Osteocyte (in vitro differentiated cells): ENCODE data around the gene CBL. TPM values are rescaled to one million over a fixed set of nuclear protein-coding genes. Genes with fewer than 3 reads are reported as not detected.

Experiments used
- DNase-seq: peaks from one replicate; pipeline ENCODE4 v3.0.0; 2021; ENCODE audit warnings: mixed read lengths; ENCODE audit not compliant: unreplicated experiment; ENCODE audit errors: extremely low spot score
- H3K27ac Mint-ChIP-seq: one replicate; pipeline ENCODE4 v1.8.0; 2021; ENCODE audit warnings: mild to moderate bottlenecking, mixed read lengths; ENCODE audit not compliant: unreplicated experiment
- H3K27me3 Mint-ChIP-seq: one replicate; pipeline ENCODE4 v1.8.0; 2021; ENCODE audit warnings: mixed read lengths; ENCODE audit not compliant: unreplicated experiment
- H3K36me3 Mint-ChIP-seq: one replicate; pipeline ENCODE4 v1.8.0; 2021; ENCODE audit warnings: mixed read lengths; ENCODE audit not compliant: unreplicated experiment
- H3K4me1 Mint-ChIP-seq: one replicate; pipeline ENCODE4 v1.8.0; 2021; ENCODE audit warnings: mixed read lengths; ENCODE audit not compliant: unreplicated experiment
- H3K4me3 Mint-ChIP-seq: one replicate; pipeline ENCODE4 v1.8.0; 2021; ENCODE audit warnings: mild to moderate bottlenecking, moderate library complexity, mixed read lengths; ENCODE audit not compliant: unreplicated experiment
- H3K9me3 Mint-ChIP-seq: one replicate; pipeline ENCODE4 v1.8.0; 2021; ENCODE audit warnings: mixed read lengths; ENCODE audit not compliant: unreplicated experiment
- CTCF ChIP-seq: fragments of 200-600 bp; sonication (generic); IDR thresholded peaks from 2 replicates; pipeline ENCODE4 v1.5.0; 2021; ENCODE audit warnings: antibody characterized with exemption, mild to moderate bottlenecking, moderate library complexity
- total RNA-seq: library from RNA; stranded (reverse); gene quantifications from 2 replicates; pipeline ENCODE4 v1.2.1, GENCODE V29; 2021

The CBL gene
- total RNA-seq, 1 donor from 2014 or later = 20.8 TPM

- peaks cover 41% of the 10 kb centered on the region for H3K27me3 Mint-ChIP-seq
- no peaks in the 10 kb centered on the region for H3K36me3 Mint-ChIP-seq
- no peaks in the 10 kb centered on the region for H3K9me3 Mint-ChIP-seq
- no peak overlapping the region for H3K4me3 Mint-ChIP-seq
- peaks cover 3% of the 10 kb centered on the region for H3K4me1 Mint-ChIP-seq
- TF ChIP-seq CTCF = no peak
- no peak for DNase-seq
- H3K27ac Mint-ChIP-seq = no peak overlapping the region
Measured at GRCh38 chr11:119351232-119351631, 145.1 kb downstream of the CBL start.

GRCh38 chr11:119352857-119353260 lies 146.7 kb downstream of the CBL start:
- Mint-ChIP-seq H3K27me3 (peaks cover 33% of the 10 kb centered on the region), H3K4me3 (no peak overlapping the region), H3K9me3 (no peaks in the 10 kb centered on the region), H3K36me3 (no peaks in the 10 kb centered on the region), H3K27ac (no peak overlapping the region), H3K4me1 (peaks cover 8% of the 10 kb centered on the region)
- TF ChIP-seq CTCF = no peak
- DNase-seq = no peak

- Mint-ChIP-seq H3K27ac (no peak overlapping the region), H3K4me1 (peaks cover 8% of the 10 kb centered on the region), H3K9me3 (no peaks in the 10 kb centered on the region), H3K36me3 (no peaks in the 10 kb centered on the region), H3K4me3 (no peak overlapping the region), H3K27me3 (peaks cover 29% of the 10 kb centered on the region)
- TF ChIP-seq CTCF = no peak
- no peak for DNase-seq
Measured at GRCh38 chr11:119355091-119355843, 149.1 kb downstream of the CBL start.

GRCh38 chr11:119356349-119357031 lies 150.4 kb downstream of the CBL start:
- H3K4me3 Mint-ChIP-seq = peak overlapping the region; percentile 81
- no peaks in the 10 kb centered on the region for H3K36me3 Mint-ChIP-seq
- TF ChIP-seq CTCF = peak; percentile 96
- peak; percentile 93 for DNase-seq
- no peak overlapping the region for H3K27ac Mint-ChIP-seq
- peaks cover 19% of the 10 kb centered on the region for H3K27me3 Mint-ChIP-seq
- H3K4me1 Mint-ChIP-seq = peaks cover 15% of the 10 kb centered on the region
- H3K9me3 Mint-ChIP-seq = no peaks in the 10 kb centered on the region

- peak overlapping the region; percentile 26 for H3K4me3 Mint-ChIP-seq
- H3K4me1 Mint-ChIP-seq = peaks cover 21% of the 10 kb centered on the region
- H3K9me3 Mint-ChIP-seq = no peaks in the 10 kb centered on the region
- peaks cover 13% of the 10 kb centered on the region for H3K27me3 Mint-ChIP-seq
- no peaks in the 10 kb centered on the region for H3K36me3 Mint-ChIP-seq
- H3K27ac Mint-ChIP-seq = no peak overlapping the region
- TF ChIP-seq CTCF = no peak
- DNase-seq = no peak
Measured at GRCh38 chr11:119357074-119357473, 150.9 kb downstream of the CBL start.
